RPMI8226 (cell line): ENCODE results near the gene PELO.

ENCODE experiments used
- DNase-seq: peaks from one replicate; pipeline ENCODE4 v3.0.0-alpha.2; 2015

The PELO gene

GRCh38 chr5:52834320-52834719 lies 46.6 kb downstream of the PELO start:
- no peak for DNase-seq

- DNase-seq, result no peak
These were observed 49.4 kb downstream of the PELO start for GRCh38 chr5:52837068-52837467.
